Tibial artery (tissue), 4 donors: ENCODE results near the gene PHF5A.

ENCODE experiments used
- DNase-seq, 2 donors: peaks; one replicate each; pipeline ENCODE4 v3.0.0-alpha.2; 2019
- H3K27ac ChIP-seq, 2 donors: fragments of 200-600 bp; sonication (generic) in 1 of 2; 1 replicate in 1 of 2; 2 replicates in 1 of 2; pipeline ENCODE4 v1.5.1; 2018 to 2019; ENCODE audit warnings: mild to moderate bottlenecking in 1 of 2
- H3K27me3 ChIP-seq, 2 donors: fragments of 200-600 bp; sonication (generic) in 1 of 2; one replicate each; pipeline versions ENCODE4 v1.5.1 to v1.6.0; 2016 to 2019
- H3K36me3 ChIP-seq, 3 donors: fragments of 200-600 bp; sonication (generic) in 2 of 3; one replicate each; pipeline ENCODE4 v1.5.1; 2016 to 2019; ENCODE audit warnings: mild to moderate bottlenecking in 2 of 3
- H3K4me1 ChIP-seq, 4 donors: fragments of 200-600 bp; sonication (generic) in 2 of 4; 1 replicate in 3 of 4; 2 replicates in 1 of 4; pipeline ENCODE4 v1.5.1; 2016 to 2019
- H3K4me3 ChIP-seq, 2 donors: fragments of 200-600 bp; sonication (generic) in 1 of 2; 1 replicate in 1 of 2; 2 replicates in 1 of 2; pipeline ENCODE4 v1.5.1; 2018 to 2019; ENCODE audit warnings: mild to moderate bottlenecking in 2 of 2
- H3K9me3 ChIP-seq, 3 donors: fragments of 200-600 bp; sonication (generic) in 1 of 3; one replicate each; pipeline ENCODE4 v1.5.1; 2016 to 2019
- intact Hi-C: fragments of 100-400 bp; cut with DNase I; formaldehyde crosslinking; loops from one replicate; pipeline ENCODE4 v1.15.0; 2023; ENCODE audit warnings: low total_unique reads
- TF ChIP-seq, protein P1 (sequence below), 2 experiments: fragments of 200-600 bp in 1 of 2; fragments of 450-650 bp in 1 of 2; IDR thresholded peaks; one replicate each; pipeline ENCODE4 v1.5.1; 2017 to 2019; ENCODE audit warnings: antibody characterized with exemption in 2 of 2, mild to moderate bottlenecking in 1 of 2, moderate library complexity in 1 of 2

The PHF5A gene

GRCh38 chr22:41479671-41480396, 11.3 kb upstream of the PHF5A start:
- intact Hi-C loops: loop anchor here (5.0 to 10.0 kb wide), 3 partner anchors 32 to 1965 kb away; partner anchors contain the start of gene TOB2
- H3K9me3 ChIP-seq: no peaks in the 10 kb centered on the region
- H3K36me3 ChIP-seq: peaks cover 0 to 6% (median 0%) of the 10 kb centered on the region in 3 donors
- peak; percentile 28 to 76 for DNase-seq
- no peaks in the 10 kb centered on the region for H3K27me3 ChIP-seq
- H3K4me1 ChIP-seq: peaks cover 0 to 63% (median 49%) of the 10 kb centered on the region in 4 donors
- TF ChIP-seq, protein P1, sequence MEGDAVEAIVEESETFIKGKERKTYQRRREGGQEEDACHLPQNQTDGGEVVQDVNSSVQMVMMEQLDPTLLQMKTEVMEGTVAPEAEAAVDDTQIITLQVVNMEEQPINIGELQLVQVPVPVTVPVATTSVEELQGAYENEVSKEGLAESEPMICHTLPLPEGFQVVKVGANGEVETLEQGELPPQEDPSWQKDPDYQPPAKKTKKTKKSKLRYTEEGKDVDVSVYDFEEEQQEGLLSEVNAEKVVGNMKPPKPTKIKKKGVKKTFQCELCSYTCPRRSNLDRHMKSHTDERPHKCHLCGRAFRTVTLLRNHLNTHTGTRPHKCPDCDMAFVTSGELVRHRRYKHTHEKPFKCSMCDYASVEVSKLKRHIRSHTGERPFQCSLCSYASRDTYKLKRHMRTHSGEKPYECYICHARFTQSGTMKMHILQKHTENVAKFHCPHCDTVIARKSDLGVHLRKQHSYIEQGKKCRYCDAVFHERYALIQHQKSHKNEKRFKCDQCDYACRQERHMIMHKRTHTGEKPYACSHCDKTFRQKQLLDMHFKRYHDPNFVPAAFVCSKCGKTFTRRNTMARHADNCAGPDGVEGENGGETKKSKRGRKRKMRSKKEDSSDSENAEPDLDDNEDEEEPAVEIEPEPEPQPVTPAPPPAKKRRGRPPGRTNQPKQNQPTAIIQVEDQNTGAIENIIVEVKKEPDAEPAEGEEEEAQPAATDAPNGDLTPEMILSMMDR (IDR thresholded peaks at IDR 0.05): peak in 1 of 2 experiments; percentile 10
- H3K27ac ChIP-seq: peak overlapping the region; percentile 89
- H3K4me3 ChIP-seq: no peak overlapping the region

GRCh38 chr22:41478891-41479521, 10.5 kb upstream of the PHF5A start:
- no peak overlapping the region for H3K4me3 ChIP-seq
- intact Hi-C loops: loop anchor here (5.0 kb wide), 1 partner anchor 33 kb away; no protein-coding TSS in a partner anchor
- TF ChIP-seq, protein P1 (IDR thresholded peaks at IDR 0.05): no peak
- peaks cover 0 to 54% (median 49%) of the 10 kb centered on the region in 4 donors for H3K4me1 ChIP-seq
- peaks cover 0 to 6% (median 0%) of the 10 kb centered on the region in 3 donors for H3K36me3 ChIP-seq
- peak; percentile 30 to 71 for DNase-seq
- no peaks in the 10 kb centered on the region for H3K9me3 ChIP-seq
- H3K27me3 ChIP-seq: no peaks in the 10 kb centered on the region
- peak overlapping the region; percentile 89 for H3K27ac ChIP-seq

DNA sequence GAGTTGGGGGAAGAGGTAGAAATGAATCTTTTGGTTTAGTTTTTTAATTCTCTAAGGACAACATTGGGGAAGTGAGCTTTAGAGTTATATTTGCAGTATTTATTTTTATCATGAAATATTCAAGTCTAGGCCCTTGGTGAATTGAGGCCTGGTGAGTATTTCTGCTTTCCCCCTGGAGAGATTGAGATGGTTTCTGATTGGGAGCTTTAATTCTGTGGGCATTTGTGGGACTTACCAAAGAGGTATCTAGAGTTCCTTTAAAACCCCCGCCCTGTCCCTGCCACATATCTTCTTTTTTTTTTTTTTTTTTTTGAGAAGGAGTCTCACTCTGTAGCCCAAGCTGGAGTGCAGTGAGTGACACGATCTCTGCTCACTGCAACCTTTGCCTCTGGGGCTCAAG, 10.0 kb upstream of the PHF5A start:
- TF ChIP-seq, protein P1 (IDR thresholded peaks at IDR 0.05): no peak
- no peak for DNase-seq
- intact Hi-C loops: loop anchor here (5.0 kb wide), 1 partner anchor 34 kb away; no protein-coding TSS in a partner anchor

DNA sequence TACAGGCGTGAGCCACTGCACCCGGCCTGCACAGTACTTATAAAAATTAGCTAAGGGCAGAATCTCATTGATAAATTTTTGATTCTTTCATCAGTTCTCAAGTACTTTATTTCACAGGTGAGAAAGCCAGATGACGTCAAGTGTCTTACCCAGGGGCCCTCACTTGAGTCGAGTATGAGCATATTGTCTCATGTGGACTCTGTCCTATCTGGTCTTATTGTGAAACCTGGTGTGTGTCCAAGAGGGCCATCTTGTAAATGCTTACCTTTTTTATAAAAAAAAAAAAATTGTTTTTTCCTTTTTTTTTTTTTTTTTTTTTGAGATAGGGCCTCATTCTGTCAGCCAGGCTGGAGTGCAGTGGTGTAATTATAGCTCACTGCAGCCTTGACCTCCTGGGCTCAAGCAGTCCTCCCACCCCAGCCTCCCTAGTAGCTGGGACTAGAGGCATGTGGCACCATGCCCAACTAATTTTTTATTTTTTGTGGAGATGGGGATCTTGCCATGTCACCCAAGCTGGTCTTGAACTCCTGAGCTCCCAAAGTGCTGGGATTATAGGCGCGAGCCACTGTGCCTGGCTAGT, 6.5 kb upstream of the PHF5A start:
- Histone ChIP-seq H3K4me3 (no peak overlapping the region), H3K4me1 (peaks cover 0 to 31% (median 20%) of the 10 kb centered on the region in 4 donors), H3K9me3 (no peaks in the 10 kb centered on the region), H3K27me3 (no peaks in the 10 kb centered on the region), H3K36me3 (peaks cover 0 to 6% (median 0%) of the 10 kb centered on the region in 3 donors), H3K27ac (no peak overlapping the region)
- TF ChIP-seq, protein P1 (IDR thresholded peaks at IDR 0.05): no peak
- intact Hi-C loops: loop anchor here (5.0 kb wide), 1 partner anchor 37 kb away; no protein-coding TSS in a partner anchor
- no peak for DNase-seq

More for the DNA sequence above, 10.0 kb upstream of the PHF5A start:
- Histone ChIP-seq H3K27me3 (no peaks in the 10 kb centered on the region), H3K9me3 (no peaks in the 10 kb centered on the region), H3K4me1 (peaks cover 0 to 49% (median 47%) of the 10 kb centered on the region in 4 donors), H3K27ac (peak overlapping the region; percentile 89), H3K4me3 (no peak overlapping the region), H3K36me3 (peaks cover 0 to 6% (median 0%) of the 10 kb centered on the region in 3 donors)

- Histone ChIP-seq H3K4me1 (peaks cover 0 to 33% (median 26%) of the 10 kb centered on the region in 4 donors), H3K9me3 (no peaks in the 10 kb centered on the region), H3K36me3 (peaks cover 7 to 10% (median 8%) of the 10 kb centered on the region in 3 donors), H3K4me3 (no peak overlapping the region), H3K27me3 (no peaks in the 10 kb centered on the region), H3K27ac (no peak overlapping the region)
- TF ChIP-seq, protein P1 (IDR thresholded peaks at IDR 0.05): no peak
- intact Hi-C loops: no loop called here
- DNase-seq: no peak
Observed at GRCh38 chr22:41471568-41471967, 3.1 kb upstream of the PHF5A start.
